ENCODE data around the gene TLR1. TPM values are rescaled to one million over a fixed set of nuclear protein-coding genes. Genes with fewer than 3 reads are reported as not detected.

The TLR1 gene, protein sequence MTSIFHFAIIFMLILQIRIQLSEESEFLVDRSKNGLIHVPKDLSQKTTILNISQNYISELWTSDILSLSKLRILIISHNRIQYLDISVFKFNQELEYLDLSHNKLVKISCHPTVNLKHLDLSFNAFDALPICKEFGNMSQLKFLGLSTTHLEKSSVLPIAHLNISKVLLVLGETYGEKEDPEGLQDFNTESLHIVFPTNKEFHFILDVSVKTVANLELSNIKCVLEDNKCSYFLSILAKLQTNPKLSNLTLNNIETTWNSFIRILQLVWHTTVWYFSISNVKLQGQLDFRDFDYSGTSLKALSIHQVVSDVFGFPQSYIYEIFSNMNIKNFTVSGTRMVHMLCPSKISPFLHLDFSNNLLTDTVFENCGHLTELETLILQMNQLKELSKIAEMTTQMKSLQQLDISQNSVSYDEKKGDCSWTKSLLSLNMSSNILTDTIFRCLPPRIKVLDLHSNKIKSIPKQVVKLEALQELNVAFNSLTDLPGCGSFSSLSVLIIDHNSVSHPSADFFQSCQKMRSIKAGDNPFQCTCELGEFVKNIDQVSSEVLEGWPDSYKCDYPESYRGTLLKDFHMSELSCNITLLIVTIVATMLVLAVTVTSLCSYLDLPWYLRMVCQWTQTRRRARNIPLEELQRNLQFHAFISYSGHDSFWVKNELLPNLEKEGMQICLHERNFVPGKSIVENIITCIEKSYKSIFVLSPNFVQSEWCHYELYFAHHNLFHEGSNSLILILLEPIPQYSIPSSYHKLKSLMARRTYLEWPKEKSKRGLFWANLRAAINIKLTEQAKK
- total RNA-seq (2014; rRNA removed; shearing (Covaris generic)), result 0.03 TPM in 1 of 2 replicates, not detected in the other

DNA sequence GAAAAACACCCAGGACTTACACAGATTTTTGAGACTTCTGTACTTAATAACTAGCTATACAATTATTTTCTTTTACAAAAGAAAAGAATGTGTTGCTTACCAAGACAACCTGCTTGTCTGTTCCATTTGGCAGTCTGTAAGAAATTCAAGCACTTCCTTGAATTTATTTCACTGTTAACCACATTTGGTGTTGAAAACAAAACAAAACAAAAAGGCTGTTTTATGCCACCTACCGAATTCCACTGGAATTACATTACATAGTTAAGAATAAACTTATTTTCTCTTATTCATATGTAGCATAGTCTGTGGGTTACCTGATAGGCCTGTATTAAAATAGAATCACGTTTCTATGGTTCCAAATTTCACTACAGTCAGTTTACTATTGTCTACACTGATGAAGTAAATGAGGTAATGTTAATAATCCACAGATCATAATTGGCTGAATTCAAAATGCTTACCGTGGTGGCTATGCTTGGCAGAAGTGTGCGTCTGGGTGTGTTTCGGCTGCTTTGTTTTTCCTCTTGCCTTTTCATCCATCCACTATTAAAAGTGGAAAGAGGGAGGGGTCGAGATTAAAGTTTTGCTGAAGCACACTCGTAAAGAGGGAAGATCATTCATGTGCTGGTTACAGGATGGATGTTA, at the start of gene TLR1:
Gene TLR1, minus strand, starts transcription at position 138 of the 642 bp plus-strand sequence. CDS start 5,960 bp downstream, outside the sequence.
- Histone ChIP-seq H3K4me3 (ENCODE audit: insufficient read depth, low read depth, low read length) (no peak within 1 kb of the TSS), H3K36me3 (replicated peaks; ENCODE audit: control insufficient read depth, insufficient read depth, low read length) (no peaks in the 10 kb centered on the region), H3K27me3 (ENCODE audit: control insufficient read depth, insufficient read depth, low read length) (no peaks in the 10 kb centered on the region)
- no peak for DNase-seq

- Histone ChIP-seq H3K27me3 (ENCODE audit: control insufficient read depth, insufficient read depth, low read length) (no peaks in the 10 kb centered on the region), H3K36me3 (replicated peaks; ENCODE audit: control insufficient read depth, insufficient read depth, low read length) (no peaks in the 10 kb centered on the region), H3K4me3 (ENCODE audit: insufficient read depth, low read depth, low read length) (no peak overlapping the region)
- DNase-seq, result no peak
Observed at GRCh38 chr4:38846015-38846414, 41.4 kb upstream of the TLR1 start.

DNA sequence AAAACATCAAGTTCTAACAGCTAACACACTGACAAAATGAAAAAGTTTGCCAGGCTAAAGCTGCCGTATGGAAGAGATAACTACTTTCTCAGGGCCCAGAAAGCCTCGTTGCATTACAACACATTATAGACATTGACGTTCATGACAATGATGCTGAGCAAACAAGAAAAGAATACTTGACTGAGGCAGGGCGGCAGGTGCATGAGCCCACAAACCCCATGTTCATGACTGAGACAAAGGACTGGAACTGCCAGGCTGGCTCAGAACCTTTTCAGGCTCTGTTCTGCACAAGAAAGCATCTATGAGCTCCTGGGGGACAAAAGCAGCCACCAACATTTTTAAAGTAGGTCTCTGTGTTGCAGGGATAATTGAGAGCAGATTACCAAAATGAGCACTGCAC, 38.4 kb upstream of the TLR1 start:
- no peak for DNase-seq
- Histone ChIP-seq H3K4me3 (ENCODE audit: insufficient read depth, low read depth, low read length) (no peak overlapping the region), H3K36me3 (replicated peaks; ENCODE audit: control insufficient read depth, insufficient read depth, low read length) (no peaks in the 10 kb centered on the region), H3K27me3 (ENCODE audit: control insufficient read depth, insufficient read depth, low read length) (no peaks in the 10 kb centered on the region)

GRCh38 chr4:38837849-38838248, 33.3 kb upstream of the TLR1 start:
- H3K36me3 ChIP-seq (replicated peaks; ENCODE audit: control insufficient read depth, insufficient read depth, low read length), result no peaks in the 10 kb centered on the region
- no peak for DNase-seq
- H3K27me3 ChIP-seq (ENCODE audit: control insufficient read depth, insufficient read depth, low read length), result no peaks in the 10 kb centered on the region
- H3K4me3 ChIP-seq (ENCODE audit: insufficient read depth, low read depth, low read length), result no peak overlapping the region

DNA sequence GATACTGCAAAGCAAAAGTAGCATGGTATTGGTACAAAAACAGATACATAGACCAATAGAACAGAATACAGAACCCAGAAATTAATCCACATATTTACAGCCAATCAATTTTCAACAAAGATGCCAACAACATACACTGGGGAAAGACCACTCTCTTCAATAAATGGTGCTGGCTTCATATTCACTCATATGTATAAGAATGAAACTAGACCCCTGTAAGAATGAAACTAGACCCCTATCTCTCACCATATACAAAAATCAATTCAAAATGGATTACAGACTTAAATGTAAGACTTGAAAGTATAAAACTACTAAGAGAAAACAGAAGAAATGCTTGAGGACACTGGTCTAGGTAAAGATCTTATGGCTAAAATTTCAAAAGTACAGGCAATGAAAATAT, 32.7 kb upstream of the TLR1 start:
- no peaks in the 10 kb centered on the region for H3K27me3 ChIP-seq (ENCODE audit: control insufficient read depth, insufficient read depth, low read length)

DNA sequence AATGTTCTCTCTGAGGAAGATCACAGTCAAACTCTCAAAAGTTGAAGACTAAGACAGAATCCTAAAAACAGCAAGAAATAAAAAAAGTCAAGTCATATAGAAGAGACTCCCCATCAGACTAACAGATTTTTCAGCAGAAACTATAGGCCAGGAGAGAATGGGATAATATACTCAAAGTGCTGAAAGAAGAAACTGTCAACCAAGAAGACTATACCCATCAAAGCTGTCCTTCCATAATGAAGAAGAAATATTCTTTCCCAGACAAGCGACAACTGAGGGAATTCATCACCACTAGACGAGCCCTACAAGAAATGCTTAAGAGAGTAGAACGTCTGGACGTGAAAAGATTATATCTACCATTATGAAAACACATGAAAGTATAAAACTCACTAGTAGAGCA, 30.0 kb upstream of the TLR1 start:
- Histone ChIP-seq H3K27me3 (ENCODE audit: control insufficient read depth, insufficient read depth, low read length) (no peaks in the 10 kb centered on the region), H3K36me3 (replicated peaks; ENCODE audit: control insufficient read depth, insufficient read depth, low read length) (no peaks in the 10 kb centered on the region), H3K4me3 (ENCODE audit: insufficient read depth, low read depth, low read length) (no peak overlapping the region)
- DNase-seq, result no peak

More for the DNA sequence above, 32.7 kb upstream of the TLR1 start:
- H3K4me3 ChIP-seq (ENCODE audit: insufficient read depth, low read depth, low read length), result no peak overlapping the region
- no peak for DNase-seq
- no peaks in the 10 kb centered on the region for H3K36me3 ChIP-seq (replicated peaks; ENCODE audit: control insufficient read depth, insufficient read depth, low read length)

- Histone ChIP-seq H3K4me3 (ENCODE audit: insufficient read depth, low read depth, low read length) (no peak overlapping the region), H3K27me3 (ENCODE audit: control insufficient read depth, insufficient read depth, low read length) (no peaks in the 10 kb centered on the region), H3K36me3 (replicated peaks; ENCODE audit: control insufficient read depth, insufficient read depth, low read length) (no peaks in the 10 kb centered on the region)
- peak; percentile 28 for DNase-seq
Observed at GRCh38 chr4:38832624-38833528, 28.3 kb upstream of the TLR1 start.

DNA sequence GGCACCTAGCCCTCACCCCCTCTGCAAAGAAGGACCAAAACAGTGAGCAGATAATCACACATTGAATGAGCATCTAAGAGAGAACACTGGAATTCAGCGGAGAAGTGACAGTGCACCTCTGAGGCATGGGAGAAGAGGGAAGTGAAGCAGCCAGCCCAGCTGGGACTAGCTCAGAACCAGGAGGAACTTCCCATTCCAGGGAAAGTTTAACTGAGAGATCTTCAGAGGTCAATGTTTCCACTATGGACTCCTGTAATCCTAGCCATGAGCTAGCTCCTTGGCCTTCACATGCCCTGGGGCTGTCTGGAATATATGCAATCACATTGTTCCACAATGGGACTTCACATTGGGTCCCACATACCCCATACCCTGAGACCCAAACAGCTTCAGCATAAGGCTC, 27.6 kb upstream of the TLR1 start:
- no peaks in the 10 kb centered on the region for H3K27me3 ChIP-seq (ENCODE audit: control insufficient read depth, insufficient read depth, low read length)
- H3K4me3 ChIP-seq (ENCODE audit: insufficient read depth, low read depth, low read length), result no peak overlapping the region
- H3K36me3 ChIP-seq (replicated peaks; ENCODE audit: control insufficient read depth, insufficient read depth, low read length), result no peaks in the 10 kb centered on the region
- no peak for DNase-seq

DNA sequence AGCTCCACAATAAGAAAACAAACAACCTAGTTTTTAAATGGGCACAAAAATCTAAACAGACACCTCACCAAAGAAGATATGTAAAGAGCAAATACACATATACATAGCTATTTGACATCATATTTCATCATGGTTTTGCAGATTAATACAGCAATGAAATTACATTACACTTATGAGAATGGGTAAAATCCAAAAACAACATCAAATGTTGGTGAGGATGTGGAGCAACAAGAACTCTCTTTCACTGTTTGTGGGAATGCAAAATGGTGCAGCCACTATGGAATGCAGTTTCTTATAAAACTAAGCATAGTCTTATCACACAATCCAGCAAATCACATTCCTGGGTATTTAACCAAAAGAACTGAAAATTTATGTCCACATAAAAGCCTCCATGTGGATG, 27.1 kb upstream of the TLR1 start:
- Histone ChIP-seq H3K4me3 (ENCODE audit: insufficient read depth, low read depth, low read length) (no peak overlapping the region), H3K27me3 (ENCODE audit: control insufficient read depth, insufficient read depth, low read length) (no peaks in the 10 kb centered on the region), H3K36me3 (replicated peaks; ENCODE audit: control insufficient read depth, insufficient read depth, low read length) (no peaks in the 10 kb centered on the region)
- no peak for DNase-seq

- Histone ChIP-seq H3K4me3 (ENCODE audit: insufficient read depth, low read depth, low read length) (no peak overlapping the region), H3K36me3 (replicated peaks; ENCODE audit: control insufficient read depth, insufficient read depth, low read length) (no peaks in the 10 kb centered on the region), H3K27me3 (ENCODE audit: control insufficient read depth, insufficient read depth, low read length) (no peaks in the 10 kb centered on the region)
- DNase-seq, result no peak
Observed at GRCh38 chr4:38829237-38829636, 24.6 kb upstream of the TLR1 start.

- Histone ChIP-seq H3K36me3 (replicated peaks; ENCODE audit: control insufficient read depth, insufficient read depth, low read length) (no peaks in the 10 kb centered on the region), H3K27me3 (ENCODE audit: control insufficient read depth, insufficient read depth, low read length) (no peaks in the 10 kb centered on the region), H3K4me3 (ENCODE audit: insufficient read depth, low read depth, low read length) (no peak overlapping the region)
- DNase-seq, result no peak
Observed at GRCh38 chr4:38823766-38824165, 19.2 kb upstream of the TLR1 start.

GRCh38 chr4:38822748-38823303, 18.2 kb upstream of the TLR1 start:
- H3K4me3 ChIP-seq (ENCODE audit: insufficient read depth, low read depth, low read length), result no peak overlapping the region
- H3K36me3 ChIP-seq (replicated peaks; ENCODE audit: control insufficient read depth, insufficient read depth, low read length), result no peaks in the 10 kb centered on the region
- H3K27me3 ChIP-seq (ENCODE audit: control insufficient read depth, insufficient read depth, low read length), result no peaks in the 10 kb centered on the region
- no peak for DNase-seq

DNA sequence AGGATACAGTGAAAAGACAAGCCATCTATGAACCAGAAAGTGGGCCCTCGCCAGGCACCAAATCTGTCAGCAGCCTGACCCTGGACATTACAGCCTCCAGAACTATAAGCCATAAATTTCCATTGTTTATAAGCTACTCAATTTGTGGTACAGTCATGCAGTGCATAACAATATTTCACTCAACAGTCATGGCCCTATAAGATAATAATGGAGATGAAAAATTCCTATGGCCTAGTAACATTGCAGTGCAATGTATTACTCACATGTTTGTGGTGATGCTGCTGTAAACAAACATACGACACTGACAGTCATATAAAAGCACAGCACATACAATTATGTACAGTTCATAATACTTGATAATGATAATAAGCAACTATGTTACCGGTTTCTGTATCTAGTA, 17.1 kb upstream of the TLR1 start:
- Histone ChIP-seq H3K27me3 (ENCODE audit: control insufficient read depth, insufficient read depth, low read length) (no peaks in the 10 kb centered on the region), H3K36me3 (replicated peaks; ENCODE audit: control insufficient read depth, insufficient read depth, low read length) (no peaks in the 10 kb centered on the region), H3K4me3 (ENCODE audit: insufficient read depth, low read depth, low read length) (no peak overlapping the region)
- DNase-seq, result no peak
